HEK293 (cell line): Measurements from ENCODE around the gene TMEM143.

ENCODE experiments used
- CTCF ChIA-PET: fragments of 350-600 bp; formaldehyde crosslinking; extraction: SDS; loops from one replicate; lab custom pipeline; 2021; ENCODE audit warnings: antibody characterized with exemption; lab: Yijun Ruan, JAX
- POLR2A ChIA-PET: fragments of 300-600 bp; formaldehyde crosslinking; extraction: SDS; loops from one replicate; lab custom pipeline; 2020; ENCODE audit warnings: antibody characterized with exemption, inconsistent platforms; lab: Yijun Ruan, JAX
- H3K27ac ChIP-seq: fragments of 200-500 bp; sonication (Bioruptor generic); 2 replicates; pipeline ENCODE4 v1.5.1; 2014; ENCODE audit warnings: low read depth, low read length, control low read depth, inconsistent platforms; ENCODE audit errors: extremely low read depth
- H3K36me3 ChIP-seq, 2 experiments: fragments of 200-500 bp in 1 of 2; sonication (Bioruptor generic) in 1 of 2; 1 replicate in 1 of 2; 2 replicates in 1 of 2; pipeline ENCODE4 v1.5.1; 2014 to 2017; ENCODE audit warnings: inconsistent platforms in 2 of 2, low read length in 2 of 2; ENCODE audit not compliant: control insufficient read depth in 2 of 2, insufficient read depth in 1 of 2
- H3K4me1 ChIP-seq: fragments of 200-500 bp; sonication (Bioruptor generic); 2 replicates; pipeline ENCODE4 v1.5.1; 2014; ENCODE audit warnings: mild to moderate bottlenecking, low read length, inconsistent platforms; ENCODE audit not compliant: control insufficient read depth, insufficient read depth
- H3K4me3 ChIP-seq: 2 replicates; pipeline ENCODE4 v1.5.1; 2011; ENCODE audit warnings: low read depth, mild to moderate bottlenecking, control low read depth, low read length, moderate library complexity
- H3K9me3 ChIP-seq: fragments of 200-500 bp; sonication (Bioruptor generic); 2 replicates; pipeline ENCODE4 v1.5.1; 2014; ENCODE audit warnings: low read depth, low read length, inconsistent platforms; ENCODE audit not compliant: control insufficient read depth, insufficient read depth
- BCL11B ChIP-seq: fragments of 450-650 bp; formaldehyde crosslinking; IDR thresholded peaks from 2 replicates; pipeline ENCODE4 v1.5.1; 2016; ENCODE audit warnings: low read depth, missing biosample characterization, missing genetic modification characterization
- GLIS1 ChIP-seq: fragments of 450-650 bp; formaldehyde crosslinking; IDR thresholded peaks from 2 replicates; pipeline ENCODE4 v1.5.1; 2016; ENCODE audit warnings: missing biosample characterization, missing genetic modification characterization
- HOXD13 ChIP-seq: sonication (generic); formaldehyde crosslinking; IDR thresholded peaks from 2 replicates; pipeline ENCODE4 v1.8.0; 2022; ENCODE audit warnings: missing genetic modification reagents, borderline replicate concordance
- IKZF3 ChIP-seq: fragments of 450-650 bp; IDR thresholded peaks from 2 replicates; pipeline ENCODE4 v1.5.0; 2018; ENCODE audit warnings: missing biosample characterization, mild to moderate bottlenecking, missing genetic modification characterization, moderate library complexity
- KLF8 ChIP-seq: fragments of 450-650 bp; formaldehyde crosslinking; IDR thresholded peaks from 2 replicates; pipeline ENCODE4 v1.5.1; 2016; ENCODE audit warnings: missing biosample characterization, missing genetic modification characterization
- MYNN ChIP-seq: fragments of 450-650 bp; formaldehyde crosslinking; IDR thresholded peaks from 2 replicates; pipeline ENCODE4 v1.5.1; 2016; ENCODE audit warnings: missing biosample characterization, missing genetic modification characterization, borderline replicate concordance
- SP7 ChIP-seq: fragments of 450-650 bp; formaldehyde crosslinking; IDR thresholded peaks from 2 replicates; pipeline ENCODE4 v1.5.1; 2016; ENCODE audit warnings: missing biosample characterization, missing genetic modification characterization
- ZBTB11 ChIP-seq: fragments of 450-650 bp; formaldehyde crosslinking; conservative IDR thresholded peaks from 2 replicates; pipeline ENCODE4 v1.5.1; 2016; ENCODE audit warnings: low read depth, missing biosample characterization, missing genetic modification characterization
- ZBTB17 ChIP-seq: fragments of 450-650 bp; formaldehyde crosslinking; IDR thresholded peaks from 2 replicates; pipeline ENCODE4 v1.5.1; 2016; ENCODE audit warnings: missing biosample characterization, missing genetic modification characterization
- ZBTB20 ChIP-seq: fragments of 450-650 bp; formaldehyde crosslinking; IDR thresholded peaks from 2 replicates; pipeline ENCODE4 v1.5.1; 2016; ENCODE audit warnings: missing biosample characterization, missing genetic modification characterization
- ZBTB48 ChIP-seq: fragments of 450-650 bp; formaldehyde crosslinking; IDR thresholded peaks from 2 replicates; pipeline ENCODE4 v1.5.1; 2016; ENCODE audit warnings: missing biosample characterization, missing genetic modification characterization
- ZFP37 ChIP-seq: fragments of 450-650 bp; formaldehyde crosslinking; IDR thresholded peaks from 2 replicates; pipeline ENCODE4 v1.5.1; 2016; ENCODE audit warnings: missing biosample characterization, missing genetic modification characterization
- ZFP69B ChIP-seq: fragments of 450-650 bp; formaldehyde crosslinking; IDR thresholded peaks from 2 replicates; pipeline ENCODE4 v1.5.1; 2016; ENCODE audit warnings: missing biosample characterization, missing genetic modification characterization
- ZNF10 ChIP-seq: fragments of 450-650 bp; formaldehyde crosslinking; IDR thresholded peaks from 2 replicates; pipeline ENCODE4 v1.5.1; 2017; ENCODE audit warnings: missing biosample characterization, missing genetic modification characterization
- ZNF132 ChIP-seq: fragments of 450-650 bp; formaldehyde crosslinking; IDR thresholded peaks from 2 replicates; pipeline ENCODE4 v1.5.1; 2017; ENCODE audit warnings: missing biosample characterization, missing genetic modification characterization, borderline replicate concordance
- ZNF169 ChIP-seq: fragments of 450-650 bp; formaldehyde crosslinking; IDR thresholded peaks from 2 replicates; pipeline ENCODE4 v1.5.1; 2016; ENCODE audit warnings: missing biosample characterization, missing genetic modification characterization
- ZNF324 ChIP-seq: fragments of 450-650 bp; formaldehyde crosslinking; IDR thresholded peaks from 2 replicates; pipeline ENCODE4 v1.5.1; 2016; ENCODE audit warnings: missing biosample characterization, missing genetic modification characterization
- ZNF510 ChIP-seq: fragments of 450-650 bp; formaldehyde crosslinking; IDR thresholded peaks from 2 replicates; pipeline ENCODE4 v1.5.1; 2018; ENCODE audit warnings: mild to moderate bottlenecking, missing genetic modification characterization, missing biosample characterization; ENCODE audit not compliant: insufficient replicate concordance
- ZNF530 ChIP-seq: fragments of 450-650 bp; formaldehyde crosslinking; IDR thresholded peaks from 2 replicates; pipeline ENCODE4 v1.5.1; 2016; ENCODE audit warnings: low read depth, missing biosample characterization, missing genetic modification characterization
- ZNF623 ChIP-seq: fragments of 450-650 bp; formaldehyde crosslinking; IDR thresholded peaks from 2 replicates; pipeline ENCODE4 v1.5.1; 2016; ENCODE audit warnings: missing biosample characterization, missing genetic modification characterization
- ZNF660 ChIP-seq: fragments of 450-650 bp; IDR thresholded peaks from 2 replicates; pipeline ENCODE4 v1.5.1; 2018; ENCODE audit warnings: missing biosample characterization, mild to moderate bottlenecking, missing genetic modification characterization
- ZNF837 ChIP-seq: fragments of 450-650 bp; formaldehyde crosslinking; IDR thresholded peaks from 2 replicates; pipeline ENCODE4 v1.5.1; 2016; ENCODE audit warnings: missing biosample characterization, missing genetic modification characterization
- ZXDB ChIP-seq: fragments of 450-650 bp; formaldehyde crosslinking; IDR thresholded peaks from 2 replicates; pipeline ENCODE4 v1.5.1; 2016; ENCODE audit warnings: missing biosample characterization, missing genetic modification characterization
- TF ChIP-seq, protein P1 (sequence below): fragments of 450-650 bp; formaldehyde crosslinking; IDR thresholded peaks from 2 replicates; pipeline ENCODE4 v1.5.1; 2016; ENCODE audit warnings: missing biosample characterization, missing genetic modification characterization

The TMEM143 gene

GRCh38 chr19:48329167-48329891 is 34.4 kb downstream of the TMEM143 start:
- ChIA-PET POLR2A (interaction anchor here (1.4 to 2.4 kb wide), 3 partner anchors 8 to 141 kb away, joined by 3 to 15 read pairs (median 15); partner anchors contain the start of genes SYNGR4 and TMEM143), CTCF (interaction anchor here (0.5 to 2.3 kb wide), 8 partner anchors 8 to 177 kb away, joined by 3 to 12 read pairs (median 4); partner anchors contain the start of gene KDELR1)
- no peak for TF ChIP-seq ZFP37 (tag by site-specific recombination)
- TF ChIP-seq ZNF10 (tag by site-specific recombination) = no peak
- TF ChIP-seq ZBTB17 (tag by site-specific recombination) = peak; percentile 84
- no peak for TF ChIP-seq ZNF510 (tag by site-specific recombination)
- TF ChIP-seq SP7 = peak; percentile 27
- TF ChIP-seq, protein P1, sequence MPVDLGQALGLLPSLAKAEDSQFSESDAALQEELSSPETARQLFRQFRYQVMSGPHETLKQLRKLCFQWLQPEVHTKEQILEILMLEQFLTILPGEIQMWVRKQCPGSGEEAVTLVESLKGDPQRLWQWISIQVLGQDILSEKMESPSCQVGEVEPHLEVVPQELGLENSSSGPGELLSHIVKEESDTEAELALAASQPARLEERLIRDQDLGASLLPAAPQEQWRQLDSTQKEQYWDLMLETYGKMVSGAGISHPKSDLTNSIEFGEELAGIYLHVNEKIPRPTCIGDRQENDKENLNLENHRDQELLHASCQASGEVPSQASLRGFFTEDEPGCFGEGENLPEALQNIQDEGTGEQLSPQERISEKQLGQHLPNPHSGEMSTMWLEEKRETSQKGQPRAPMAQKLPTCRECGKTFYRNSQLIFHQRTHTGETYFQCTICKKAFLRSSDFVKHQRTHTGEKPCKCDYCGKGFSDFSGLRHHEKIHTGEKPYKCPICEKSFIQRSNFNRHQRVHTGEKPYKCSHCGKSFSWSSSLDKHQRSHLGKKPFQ (tag by site-specific recombination) = no peak
- TF ChIP-seq ZNF530 (tag by site-specific recombination) = no peak
- no peak for TF ChIP-seq MYNN (tag by site-specific recombination)
- no peak for TF ChIP-seq ZNF623 (tag by site-specific recombination)
- no peak for TF ChIP-seq ZNF837 (tag by site-specific recombination)
- no peak for TF ChIP-seq IKZF3 (tag by site-specific recombination)
- 0 out of 2 replicates have a peak, but pooled peaks have one; percentile 38 for TF ChIP-seq ZNF660 (tag by site-specific recombination)
- peak; percentile 73 for TF ChIP-seq ZBTB48
- peak; percentile 47; the same call in 1 of the 2 replicates for TF ChIP-seq ZBTB20
- TF ChIP-seq ZBTB11 = no peak
- TF ChIP-seq ZNF169 (tag by site-specific recombination) = no peak
- TF ChIP-seq KLF8 (tag by site-specific recombination) = peak; percentile 19; the same call in 1 of the 2 replicates
- TF ChIP-seq ZNF324 = no peak
- TF ChIP-seq ZXDB (tag by site-specific recombination) = no peak
- TF ChIP-seq HOXD13 (CRISPR knock-in tag) = no peak
- Histone ChIP-seq H3K9me3 (no peaks in the 10 kb centered on the region), H3K27ac (peak overlapping the region; percentile 70), H3K4me1 (peaks cover 24% of the 10 kb centered on the region), H3K36me3 (no peaks in the 10 kb centered on the region), H3K4me3 (no peak overlapping the region)

DNA sequence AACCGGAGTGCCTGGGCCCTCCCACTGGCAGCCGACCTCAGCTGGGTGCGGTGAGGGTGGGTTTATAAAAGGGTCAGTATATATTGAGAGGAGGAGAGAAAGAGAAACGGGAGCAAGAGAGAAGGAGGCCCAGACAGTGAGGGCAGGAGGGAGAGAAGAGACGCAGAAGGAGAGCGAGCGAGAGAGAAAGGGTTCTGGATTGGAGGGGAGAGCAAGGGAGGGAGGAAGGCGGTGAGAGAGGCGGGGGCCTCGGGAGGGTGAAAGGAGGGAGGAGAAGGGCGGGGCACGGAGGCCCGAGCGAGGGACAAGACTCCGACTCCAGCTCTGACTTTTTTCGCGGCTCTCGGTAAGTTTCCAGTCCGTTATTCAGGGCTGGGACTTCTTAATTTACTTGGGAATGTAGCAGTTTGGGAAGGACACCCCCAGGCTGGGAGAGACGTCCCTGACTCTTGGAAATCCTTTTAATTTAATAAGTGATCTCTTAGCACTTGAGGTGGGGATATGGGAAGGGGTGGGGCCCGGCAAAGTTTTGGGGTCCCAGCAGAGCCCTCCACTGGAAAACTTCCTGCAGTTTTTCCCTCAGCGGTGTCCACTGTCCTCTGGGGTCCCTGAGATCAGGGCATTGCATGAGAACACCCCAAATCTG is 38.4 kb downstream of the TMEM143 start, which contains the start of gene EMP3:
Gene EMP3, plus strand, starts transcription at position 288 of the 646 bp plus-strand sequence. CDS start 1,293 bp downstream, outside the sequence.
- POLR2A ChIA-PET = interaction anchor here (1.0 to 2.5 kb wide), 4 partner anchors 8 to 66 kb away, joined by 3 to 13 read pairs (median 8); partner anchors contain the start of genes KDELR1, SYNGR4 and TMEM143
- peak within 1 kb of the TSS; percentile 29 for H3K4me3 ChIP-seq
- CTCF ChIA-PET = interaction anchor here (0.6 to 4.7 kb wide), 5 partner anchors 7 to 505 kb away, joined by 4 to 37 read pairs (median 5); partner anchors contain the start of gene KDELR1
- TF ChIP-seq ZFP69B (tag by site-specific recombination) (peak; percentile 53; the same call in 1 of the 2 replicates), BCL11B (tag by site-specific recombination) (no peak), GLIS1 (peak; percentile 58; the same call in 1 of the 2 replicates), ZNF132 (tag by site-specific recombination) (no peak), SP7 (peak; percentile 71), ZBTB11 (0 out of 2 replicates have a peak, but pooled peaks have one; percentile 25)

More for the DNA sequence above, 38.4 kb downstream of the TMEM143 start, which contains the start of gene EMP3:
- Histone ChIP-seq H3K9me3 (no peaks in the 10 kb centered on the region), H3K27ac (peak within 1 kb of the TSS; percentile 62), H3K4me1 (peaks cover 19% of the 10 kb centered on the region), H3K36me3 (no peaks in the 10 kb centered on the region)
